CD14-positive monocyte (primary cell): ENCODE data around the gene ARPC4. TPM values are rescaled to one million over a fixed set of nuclear protein-coding genes. Genes with fewer than 3 reads are reported as not detected.
"Not testable (repeated sequence)": the region's sequence is repeated elsewhere in the genome, so short reads cannot be mapped to it uniquely, and the experiment has no call there.

Experiments
- DNase-seq, 3 donors: peaks; one replicate each; pipeline ENCODE4 v3.0.0-alpha.2; 2011 to 2022
- H2AFZ ChIP-seq: 2 replicates; pipeline ENCODE4 v1.6.0; 2012; ENCODE audit warnings: mild to moderate bottlenecking, low read depth, low read length, inconsistent platforms; ENCODE audit not compliant: insufficient read depth, poor library complexity, severe bottlenecking
- H3K27ac ChIP-seq, 2 donors: 1 replicate in 1 of 2; 2 replicates in 1 of 2; pipeline ENCODE4 v1.5.1; 2012 to 2013; ENCODE audit warnings: low read length in 2 of 2, control low read depth in 1 of 2, inconsistent platforms in 1 of 2, low read depth in 1 of 2, mild to moderate bottlenecking in 1 of 2
- H3K27me3 ChIP-seq, 2 donors: one replicate each; pipeline versions ENCODE4 v1.6.0 to v1.6.1; 2011 to 2013; ENCODE audit warnings: low read length in 2 of 2; ENCODE audit not compliant: control insufficient read depth in 2 of 2, insufficient read depth in 2 of 2
- H3K36me3 ChIP-seq, 2 donors: replicated peaks in 1 of 2; 1 replicate in 1 of 2; 2 replicates in 1 of 2; pipeline versions ENCODE4 v1.5.1 to v1.6.1; 2012 to 2013; ENCODE audit warnings: low read length in 2 of 2, control low read depth in 1 of 2, inconsistent platforms in 1 of 2, mild to moderate bottlenecking in 1 of 2; ENCODE audit not compliant: insufficient read depth in 2 of 2, control insufficient read depth in 1 of 2
- H3K4me1 ChIP-seq, 2 donors: 1 replicate in 1 of 2; 2 replicates in 1 of 2; pipeline versions ENCODE4 v1.5.1 to v1.6.1; 2012 to 2013; ENCODE audit warnings: low read length in 2 of 2, control low read depth in 1 of 2, inconsistent platforms in 1 of 2, mild to moderate bottlenecking in 1 of 2, moderate library complexity in 1 of 2; ENCODE audit not compliant: insufficient read depth in 2 of 2, control insufficient read depth in 1 of 2
- H3K4me2 ChIP-seq: replicated peaks from 2 replicates; pipeline ENCODE3; 2012; ENCODE audit warnings: low read length, moderate library complexity, mild to moderate bottlenecking; ENCODE audit not compliant: poor library complexity, severe bottlenecking; ENCODE audit errors: extremely low read depth
- H3K4me3 ChIP-seq, 3 experiments: fragments of 200-600 bp in 1 of 3; sonication (generic) in 1 of 3; replicated peaks in 1 of 3; 1 replicate in 2 of 3; 2 replicates in 1 of 3; pipeline ENCODE4 v1.5.1; 2011 to 2013; ENCODE audit warnings: low read length in 3 of 3, mild to moderate bottlenecking in 3 of 3, control low read depth in 2 of 3, low read depth in 2 of 3, inconsistent platforms in 1 of 3, moderate library complexity in 1 of 3
- H3K79me2 ChIP-seq: 2 replicates; pipeline ENCODE4 v1.6.0; 2012; ENCODE audit warnings: mild to moderate bottlenecking, control low read depth, inconsistent platforms, low read length, moderate library complexity; ENCODE audit not compliant: insufficient read depth
- H3K9ac ChIP-seq: 2 replicates; pipeline ENCODE4 v1.6.0; 2017; ENCODE audit warnings: low read length, mild to moderate bottlenecking; ENCODE audit not compliant: insufficient read depth, poor library complexity, severe bottlenecking
- H3K9me3 ChIP-seq, 2 donors: replicated peaks in 1 of 2; 1 replicate in 1 of 2; 2 replicates in 1 of 2; pipeline versions ENCODE4 v1.5.1 to v1.6.1; 2012 to 2013; ENCODE audit warnings: low read length in 2 of 2, control low read depth in 1 of 2; ENCODE audit not compliant: control insufficient read depth in 1 of 2, insufficient read depth in 1 of 2
- H4K20me1 ChIP-seq: 2 replicates; pipeline ENCODE4 v1.6.0; 2012; ENCODE audit warnings: mild to moderate bottlenecking, low read length, control low read depth, moderate library complexity; ENCODE audit not compliant: insufficient read depth
- H3K27ac Mint-ChIP-seq, 7 donors: one replicate each; pipeline ENCODE4 v1.8.0; 2020; ENCODE audit warnings: mild to moderate bottlenecking in 7 of 7, mixed read lengths in 7 of 7, moderate library complexity in 6 of 7, inconsistent platforms in 2 of 7
- H3K27me3 Mint-ChIP-seq, 3 donors: one replicate each; pipeline ENCODE4 v1.8.0; 2021 to 2022; ENCODE audit warnings: low read depth in 3 of 3, mild to moderate bottlenecking in 3 of 3, mixed read lengths in 3 of 3, moderate library complexity in 3 of 3, inconsistent platforms in 1 of 3
- H3K36me3 Mint-ChIP-seq, 2 donors: one replicate each; pipeline ENCODE4 v1.8.0; 2020; ENCODE audit warnings: mixed read lengths in 2 of 2, inconsistent platforms in 1 of 2, mild to moderate bottlenecking in 1 of 2
- H3K4me1 Mint-ChIP-seq: one replicate; pipeline ENCODE4 v1.8.0; 2020; ENCODE audit warnings: mild to moderate bottlenecking, mixed read lengths
- H3K4me3 Mint-ChIP-seq, 2 donors: one replicate each; pipeline ENCODE4 v1.8.0; 2020; ENCODE audit warnings: mild to moderate bottlenecking in 2 of 2, mixed read lengths in 2 of 2, moderate library complexity in 1 of 2
- H3K9me3 Mint-ChIP-seq, 7 donors: one replicate each; pipeline ENCODE4 v1.8.0; 2020 to 2022; ENCODE audit warnings: mixed read lengths in 7 of 7, mild to moderate bottlenecking in 6 of 7, moderate library complexity in 6 of 7, inconsistent platforms in 2 of 7
- WGBS: methylation state at CpG from one replicate; pipeline ENCODE4 v1.1.5; 2013; ENCODE audit warnings: missing lambda C conversion rate; ENCODE audit not compliant: insufficient coverage; 5-methylcytosine and 5-hydroxymethylcytosine counted together
- intact Hi-C, 2 donors: fragments of 100-400 bp; cut with micrococcal nuclease; formaldehyde crosslinking; loops; one replicate each; pipeline versions ENCODE4 v1.15.0 to v1.15.1; 2023
- polyA plus RNA-seq, 3 donors: library from polyadenylated mRNA; depleted of rRNA in 1 of 3; unstranded in 2 of 3; stranded (reverse) in 1 of 3; fragments of 300-500 nt in 2 of 3; fragments of >200 nt in 1 of 3; fragmentation: Illumina TruSeq in 2 of 3; gene quantifications; 1 replicate in 2 of 3; 2 replicates in 1 of 3; pipeline ENCODE4 v1.2.3, GENCODE V29; 2012 to 2021
- TF ChIP-seq, protein P1 (sequence below): fragments of 200-600 bp; IDR thresholded peaks from one replicate; pipeline ENCODE4 v1.8.0; 2022; ENCODE audit warnings: antibody characterized with exemption, mild to moderate bottlenecking

ARPC4 gene
- polyA plus RNA-seq, 3 donors, result 211 to 390 (median 389) TPM

DNA sequence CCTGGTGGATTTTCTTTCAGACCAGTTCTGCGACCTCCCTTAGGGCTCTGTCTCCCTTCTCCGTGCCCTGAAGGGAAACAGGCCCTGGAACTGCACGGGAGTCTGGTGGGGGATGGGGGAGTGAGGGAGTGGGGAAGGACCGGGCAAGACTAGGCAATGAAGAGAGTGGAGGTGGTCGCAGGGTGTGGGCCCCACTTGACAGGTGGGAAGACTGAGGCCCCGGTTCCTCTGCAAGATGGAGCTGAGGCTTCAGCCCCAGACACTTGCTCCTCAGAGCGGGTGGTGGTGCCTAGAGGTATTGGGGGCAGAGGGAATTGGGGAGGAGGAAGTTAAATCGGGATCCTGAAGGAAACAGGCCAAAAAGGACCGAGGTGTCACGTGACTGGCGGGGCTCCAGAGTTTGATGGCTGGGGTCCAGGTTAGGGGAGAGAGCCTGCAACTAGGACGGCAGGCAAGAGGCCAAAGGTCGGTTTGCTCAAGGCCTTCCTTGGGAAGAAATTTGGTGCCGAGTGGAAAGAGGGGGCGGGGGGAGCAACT is 22.5 kb upstream of the ARPC4 start:
- Histone ChIP-seq H3K4me3 (peak overlapping the region; percentile 58 to 89 (median 81)), H2AFZ (peak overlapping the region; percentile 90), H3K9me3 (no peaks in the 10 kb centered on the region), H3K27me3 (no peaks in the 10 kb centered on the region), H3K79me2 (peaks cover 18% of the 10 kb centered on the region), H4K20me1 (peaks cover 6% of the 10 kb centered on the region), H3K27ac (peak overlapping the region in 1 of 2 donors; percentile 80), H3K9ac (peak overlapping the region; percentile 83), H3K4me1 (peaks cover 44 to 51% of the 10 kb centered on the region in 2 donors), H3K36me3 (peaks cover 9 to 13% of the 10 kb centered on the region in 2 donors), H3K4me2 (peak overlapping the region; percentile 96)
- Mint-ChIP-seq H3K4me1 (peaks cover 55% of the 10 kb centered on the region), H3K9me3 (peaks cover 0 to 1% (median 0%) of the 10 kb centered on the region in 7 donors), H3K4me3 (peak overlapping the region; percentile 72 to 85), H3K27ac (peak overlapping the region in 4 of 7 donors; percentile 32 to 70 (median 61)), H3K27me3 (peaks cover 0 to 18% (median 12%) of the 10 kb centered on the region in 3 donors), H3K36me3 (peaks cover 16 to 21% of the 10 kb centered on the region in 2 donors)
- no peak for DNase-seq
- 29% methylated on average over 15 of the region's 15 CpGs for WGBS
- intact Hi-C loops, result no loop called here
- TF ChIP-seq, protein P1, sequence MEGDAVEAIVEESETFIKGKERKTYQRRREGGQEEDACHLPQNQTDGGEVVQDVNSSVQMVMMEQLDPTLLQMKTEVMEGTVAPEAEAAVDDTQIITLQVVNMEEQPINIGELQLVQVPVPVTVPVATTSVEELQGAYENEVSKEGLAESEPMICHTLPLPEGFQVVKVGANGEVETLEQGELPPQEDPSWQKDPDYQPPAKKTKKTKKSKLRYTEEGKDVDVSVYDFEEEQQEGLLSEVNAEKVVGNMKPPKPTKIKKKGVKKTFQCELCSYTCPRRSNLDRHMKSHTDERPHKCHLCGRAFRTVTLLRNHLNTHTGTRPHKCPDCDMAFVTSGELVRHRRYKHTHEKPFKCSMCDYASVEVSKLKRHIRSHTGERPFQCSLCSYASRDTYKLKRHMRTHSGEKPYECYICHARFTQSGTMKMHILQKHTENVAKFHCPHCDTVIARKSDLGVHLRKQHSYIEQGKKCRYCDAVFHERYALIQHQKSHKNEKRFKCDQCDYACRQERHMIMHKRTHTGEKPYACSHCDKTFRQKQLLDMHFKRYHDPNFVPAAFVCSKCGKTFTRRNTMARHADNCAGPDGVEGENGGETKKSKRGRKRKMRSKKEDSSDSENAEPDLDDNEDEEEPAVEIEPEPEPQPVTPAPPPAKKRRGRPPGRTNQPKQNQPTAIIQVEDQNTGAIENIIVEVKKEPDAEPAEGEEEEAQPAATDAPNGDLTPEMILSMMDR, result no peak

DNA sequence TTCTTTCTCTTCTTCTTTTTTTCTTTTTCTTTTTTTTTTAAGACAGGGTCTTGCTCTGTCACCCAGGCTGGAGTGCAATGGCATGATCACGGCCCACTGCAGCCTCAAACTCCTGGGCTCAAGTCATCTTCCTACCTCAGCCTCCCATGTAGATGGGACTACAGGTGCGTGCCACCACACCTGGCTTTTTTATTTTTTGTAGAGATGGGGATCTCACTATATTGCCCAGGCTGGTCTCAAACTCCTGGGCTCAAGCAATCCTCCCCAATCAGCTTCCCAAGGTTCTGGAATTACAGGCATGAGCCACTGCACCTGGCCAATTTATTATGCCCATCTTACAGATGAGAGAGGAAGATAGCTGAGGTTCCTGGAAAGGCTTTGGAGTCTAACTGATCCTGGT is 21.9 kb upstream of the ARPC4 start:
- DNase-seq, H3K36me3 ChIP-seq, H3K9ac ChIP-seq, H3K4me2 ChIP-seq, H4K20me1 ChIP-seq, H3K9me3 ChIP-seq, H3K27me3 ChIP-seq, H3K4me3 ChIP-seq, H2AFZ ChIP-seq, intact Hi-C loops, H3K27ac ChIP-seq, H3K9me3 Mint-ChIP-seq, H3K27ac Mint-ChIP-seq: not testable (repeated sequence)
- peak overlapping the region in 1 of 2 donors; percentile 60 for H3K4me3 Mint-ChIP-seq
- peaks cover 2 to 19% (median 12%) of the 10 kb centered on the region in 3 donors for H3K27me3 Mint-ChIP-seq
- peaks cover 41 to 50% of the 10 kb centered on the region in 2 donors for H3K4me1 ChIP-seq
- H3K79me2 ChIP-seq, result peaks cover 18% of the 10 kb centered on the region
- no CpG with 5 or more reads among the region's 2 CpGs for WGBS
- H3K36me3 Mint-ChIP-seq, result peaks cover 10 to 15% of the 10 kb centered on the region in 2 donors
- peaks cover 53% of the 10 kb centered on the region for H3K4me1 Mint-ChIP-seq
